GM21515 (cell line): ENCODE results near the gene SMG6.
"Not testable (repeated sequence)": the region's sequence is repeated elsewhere in the genome, so short reads cannot be mapped to it uniquely, and the experiment has no call there.

ENCODE experiments used
- ATAC-seq: cut with Tn5 transposase; IDR thresholded peaks from one replicate; pipeline ENCODE4 v1.9.1; 2021; ENCODE audit not compliant: unreplicated experiment

The SMG6 gene

GRCh38 chr17:2303204-2304188 is at the start of gene SMG6, which contains the start of gene SRR:
Gene SMG6, minus strand, starts transcription at chr17:2303785. Its CDS starts 65 bp downstream, at chr17:2303720.
Gene SRR, plus strand, starts transcription at chr17:2303950. Its CDS starts 11,611 bp downstream, at chr17:2315561.
- ATAC-seq, result peak; percentile 82

DNA sequence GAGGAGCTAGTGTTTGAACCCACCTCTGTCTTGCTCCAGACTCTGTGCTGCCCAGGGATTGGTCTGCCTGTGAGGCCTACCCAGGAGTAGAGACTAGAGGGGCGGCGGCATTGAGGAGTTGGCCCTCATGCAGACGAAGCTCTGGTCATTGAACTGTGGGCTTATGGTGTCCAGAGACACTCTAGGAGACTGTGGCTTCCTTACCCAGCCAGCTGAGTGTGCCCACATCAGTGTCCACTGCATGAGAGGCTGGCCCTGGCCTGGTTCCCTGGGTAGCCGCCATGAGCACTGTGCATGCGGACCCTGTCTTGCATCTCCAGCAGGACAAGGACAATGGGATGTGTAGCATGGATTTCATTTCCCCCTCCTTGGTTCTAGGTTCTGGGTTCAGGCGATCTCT is 47.7 kb upstream of the SMG6 start:
- no peak for ATAC-seq

DNA sequence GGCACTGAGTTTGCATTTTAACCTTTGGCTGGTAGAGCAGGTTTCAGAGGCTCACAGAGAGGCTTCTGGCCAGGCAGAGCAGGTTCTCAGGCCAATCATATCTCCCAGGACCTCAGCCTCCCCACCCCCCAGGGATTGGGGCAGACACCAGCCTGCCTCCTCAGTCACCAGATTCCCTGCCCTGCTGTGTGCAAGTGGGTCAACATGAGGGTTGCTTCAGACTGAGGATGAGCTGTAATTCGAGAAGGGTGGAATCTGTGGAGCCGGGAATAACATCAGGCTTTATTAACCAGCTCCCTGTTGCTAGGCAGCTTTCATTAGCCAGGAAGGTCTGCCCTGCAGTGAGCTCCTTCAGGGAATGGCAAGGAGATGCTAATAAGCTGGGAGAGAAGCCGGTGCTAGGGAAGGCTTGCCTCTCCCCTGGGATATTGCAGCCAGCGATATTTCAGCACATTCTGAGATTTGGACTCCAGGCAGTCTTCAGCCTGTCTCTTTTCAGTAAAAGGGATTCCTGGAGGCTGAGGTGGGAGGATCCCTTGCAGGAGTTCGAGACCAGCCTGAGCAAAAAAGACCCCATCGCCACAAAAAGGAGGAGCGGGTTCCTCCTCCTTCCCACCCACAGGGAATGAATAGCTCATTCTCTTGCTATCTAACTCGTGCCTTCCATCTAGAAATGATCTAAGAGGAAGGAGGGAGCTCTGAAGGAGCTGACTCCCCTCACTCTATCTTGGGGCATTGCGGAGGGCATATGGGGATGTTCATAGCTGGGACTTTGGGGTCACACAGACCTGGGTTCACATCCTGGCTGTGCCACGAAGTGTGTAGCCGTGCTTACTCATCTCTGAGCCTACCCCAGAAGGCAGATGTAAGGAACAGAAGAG is 44.5 kb upstream of the SMG6 start:
- ATAC-seq, result no peak

GRCh38 chr17:2346475-2346874 is 42.9 kb upstream of the SMG6 start:
- no peak for ATAC-seq

DNA sequence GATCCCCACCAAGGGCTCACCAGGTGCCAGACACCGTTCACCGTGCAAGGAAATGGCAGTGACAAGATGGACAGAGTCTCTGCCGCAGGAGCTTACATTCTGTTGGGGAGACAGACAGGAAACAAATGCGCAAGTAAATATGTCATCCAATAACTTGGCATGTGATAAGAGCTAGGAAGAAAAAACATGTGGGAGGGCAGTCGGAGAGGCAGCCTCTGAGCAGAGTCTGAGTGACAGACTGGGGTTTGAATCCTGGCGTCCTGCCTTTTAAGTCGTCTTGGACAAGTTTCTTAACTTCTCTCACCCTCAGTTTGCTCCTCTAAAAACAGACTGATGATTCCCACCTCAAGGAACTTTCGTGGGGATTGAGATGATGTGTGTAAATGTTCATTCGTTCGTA is 40.9 kb upstream of the SMG6 start:
- no peak for ATAC-seq

GRCh38 chr17:2343421-2343820 is 39.8 kb upstream of the SMG6 start:
- no peak for ATAC-seq

DNA sequence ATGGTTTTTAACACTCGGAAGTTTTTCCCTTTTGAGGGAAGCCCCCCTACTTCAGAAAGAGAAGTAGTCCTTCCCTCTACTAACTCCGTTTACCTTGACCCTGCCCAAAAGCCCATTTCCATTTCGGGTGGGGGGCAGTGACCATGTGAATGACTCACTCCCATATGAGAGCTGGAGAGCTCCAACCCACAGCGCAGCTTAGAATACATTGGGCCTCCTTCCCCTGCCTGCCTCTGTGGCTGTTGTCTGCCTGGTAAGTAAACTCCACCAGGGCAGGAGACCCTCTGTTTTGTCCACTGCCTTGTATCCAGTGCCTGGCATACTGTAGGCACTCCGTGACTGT is 34.7 kb upstream of the SMG6 start:
- no peak for ATAC-seq

DNA sequence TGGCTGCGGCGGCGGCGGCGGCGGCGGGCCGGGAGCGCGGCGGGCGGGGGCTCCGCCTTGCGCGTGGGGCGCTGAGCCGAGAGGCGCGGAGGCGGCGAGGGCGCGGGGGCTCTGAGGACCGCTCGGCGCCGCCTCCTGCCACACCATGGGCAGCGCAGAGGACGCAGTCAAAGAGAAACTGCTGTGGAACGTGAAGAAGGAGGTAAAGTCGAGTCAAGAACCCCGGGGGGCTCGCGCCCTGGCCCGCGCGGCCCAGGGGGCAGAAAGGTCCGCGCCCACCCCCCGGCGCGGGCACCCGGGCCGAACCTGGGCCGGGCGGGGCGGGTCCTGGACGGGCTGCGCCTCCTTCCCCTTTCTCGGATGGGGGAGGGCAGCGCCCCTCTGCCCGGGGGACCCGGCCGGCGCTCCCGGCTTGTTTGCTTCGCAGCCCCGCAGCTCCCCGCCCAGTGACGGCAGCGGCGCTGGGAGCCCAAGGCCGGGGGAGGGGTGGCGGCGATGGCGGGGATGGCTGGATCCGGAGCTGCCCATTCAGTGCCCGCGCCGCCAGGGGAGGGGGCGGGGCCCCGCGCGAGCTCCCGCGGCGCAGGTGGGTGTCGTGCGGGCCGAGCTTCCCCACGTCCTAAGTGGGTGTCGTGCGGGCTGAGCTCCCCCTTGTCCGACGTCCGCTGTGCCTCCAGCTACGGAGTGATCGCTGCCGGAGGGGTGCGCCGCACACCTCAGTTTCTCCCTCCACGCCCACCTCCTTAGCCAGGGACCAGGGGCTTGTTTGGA is 34.1 kb upstream of the SMG6 start:
- peak; percentile 3 for ATAC-seq

DNA sequence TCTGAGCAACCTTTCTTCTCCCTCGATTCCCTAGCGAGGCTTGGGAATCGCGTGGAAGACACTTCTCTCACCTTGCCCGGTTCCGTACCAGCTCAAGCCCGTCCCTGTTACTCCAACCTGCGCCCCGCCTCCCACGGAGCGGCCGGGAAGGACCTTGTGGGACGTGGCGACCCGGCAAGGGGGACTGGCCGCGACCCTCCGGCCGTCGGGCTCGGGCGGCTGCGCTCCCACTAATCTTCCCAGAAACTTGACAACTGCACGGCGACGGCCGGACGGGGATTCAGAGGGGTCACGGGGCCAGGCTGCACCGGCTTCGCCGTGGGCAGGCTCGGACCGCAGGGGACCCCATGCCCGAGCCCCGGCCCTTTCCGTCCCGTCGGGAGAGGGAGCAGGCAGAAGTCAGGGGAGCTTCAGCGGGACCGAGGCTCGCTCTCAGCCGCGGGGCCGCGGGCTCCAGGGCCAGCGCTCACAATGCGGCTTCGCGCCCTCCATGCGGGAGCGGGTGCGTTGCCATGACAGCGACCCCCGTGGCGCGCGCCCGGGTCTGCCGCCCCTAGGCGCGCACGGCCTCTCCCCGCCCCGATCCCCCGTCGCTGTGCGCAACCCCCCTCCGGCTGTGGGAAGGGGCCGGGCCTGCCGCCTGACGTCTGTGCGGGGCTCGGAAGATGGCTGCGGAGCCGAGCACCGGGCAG is 33.4 kb upstream of the SMG6 start, which contains the start of gene SGSM2:
TSS of gene SGSM2 (plus strand) at position 650 of the 692 bp plus-strand sequence. CDS start 188 bp downstream, outside the sequence.
- ATAC-seq, result peak; percentile 23

DNA sequence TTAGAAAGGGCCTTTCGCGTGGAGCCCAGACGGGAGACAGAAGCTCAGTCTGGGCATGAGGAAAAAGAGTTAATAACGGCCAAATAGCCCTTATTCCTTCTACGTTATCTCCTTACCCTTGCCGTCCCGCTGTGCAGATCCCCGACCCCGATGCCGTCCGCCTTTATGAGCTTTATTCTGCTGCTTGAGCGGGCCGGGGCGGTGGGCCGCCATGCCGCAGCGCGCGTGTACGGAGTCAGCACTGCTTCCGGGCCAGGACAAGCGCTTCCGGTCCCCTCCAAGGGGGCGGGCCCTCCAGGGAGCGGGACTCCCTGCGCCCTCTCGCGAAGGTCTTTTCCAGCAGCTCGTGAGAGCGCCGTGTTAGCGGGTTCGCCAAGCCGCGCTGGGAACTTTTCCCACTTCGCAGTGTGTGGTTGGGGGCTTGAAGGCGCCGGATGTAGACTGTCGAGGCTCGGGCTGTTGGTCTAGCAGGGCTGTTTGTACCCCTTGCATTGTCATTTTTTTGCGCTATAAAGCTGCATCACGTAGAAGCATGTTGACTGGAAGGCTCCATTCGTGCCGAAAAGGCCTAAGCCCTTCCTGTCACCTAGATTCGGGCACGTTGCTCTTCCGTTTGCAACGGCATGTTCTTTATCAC is 32.7 kb upstream of the SMG6 start, which contains the start of gene TSR1:
TSS of gene TSR1 (minus strand) at position 243 of the 637 bp plus-strand sequence. CDS start at position 213, 30 bp downstream.
- ATAC-seq, result peak; percentile 85

GRCh38 chr17:2335726-2336214 is 32.2 kb upstream of the SMG6 start:
- no peak for ATAC-seq

GRCh38 chr17:2331303-2331702 is 27.7 kb upstream of the SMG6 start:
- no peak for ATAC-seq

DNA sequence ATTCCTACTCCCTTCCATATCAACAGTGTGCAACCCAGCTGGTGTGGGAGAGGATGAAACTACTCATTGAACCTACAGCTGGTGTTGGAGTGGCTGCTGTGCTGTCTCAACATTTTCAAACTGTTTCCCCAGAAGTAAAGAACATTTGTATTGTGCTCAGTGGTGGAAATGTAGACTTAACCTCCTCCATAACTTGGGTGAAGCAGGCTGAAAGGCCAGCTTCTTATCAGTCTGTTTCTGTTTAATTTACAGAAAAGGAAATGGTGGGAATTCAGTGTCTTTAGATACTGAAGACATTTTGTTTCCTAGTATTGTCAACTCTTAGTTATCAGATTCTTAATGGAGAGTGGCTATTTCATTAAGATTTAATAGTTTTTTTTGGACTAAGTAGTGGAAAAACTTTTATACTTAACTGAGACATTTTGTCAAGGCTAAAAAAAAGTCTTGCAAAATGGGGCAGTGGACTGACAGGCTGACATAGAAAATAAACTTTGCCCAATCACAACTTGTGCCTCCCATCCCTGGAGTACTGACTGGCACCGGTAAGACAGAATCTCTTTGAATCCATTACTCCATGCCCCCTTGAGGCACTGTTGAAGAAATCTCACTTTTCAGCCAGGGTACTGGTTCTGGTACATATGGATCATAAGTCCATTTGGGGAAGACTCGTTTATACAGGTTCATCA is 20.2 kb upstream of the SMG6 start:
- no peak for ATAC-seq

DNA sequence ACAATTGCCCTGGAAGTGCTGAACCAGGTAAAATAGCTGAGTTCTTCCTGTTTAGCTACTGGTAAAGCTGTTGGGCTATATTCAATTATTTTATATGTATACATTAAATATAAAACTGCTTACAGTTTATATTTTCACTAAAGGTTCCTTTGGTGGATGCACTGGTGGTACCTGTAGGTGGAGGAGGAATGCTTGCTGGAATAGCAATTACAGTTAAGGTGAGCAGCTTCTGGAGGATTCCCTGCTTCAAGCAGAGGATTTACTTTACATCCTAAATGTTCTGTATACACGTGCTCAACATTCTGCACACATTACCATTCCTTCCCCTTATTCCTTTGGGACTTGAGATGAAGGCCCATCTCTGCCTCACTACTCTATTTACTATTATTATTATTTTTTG is 17.8 kb upstream of the SMG6 start:
- ATAC-seq, result no peak

- no peak for ATAC-seq
Observed at GRCh38 chr17:2319051-2319450, 15.5 kb upstream of the SMG6 start.

DNA sequence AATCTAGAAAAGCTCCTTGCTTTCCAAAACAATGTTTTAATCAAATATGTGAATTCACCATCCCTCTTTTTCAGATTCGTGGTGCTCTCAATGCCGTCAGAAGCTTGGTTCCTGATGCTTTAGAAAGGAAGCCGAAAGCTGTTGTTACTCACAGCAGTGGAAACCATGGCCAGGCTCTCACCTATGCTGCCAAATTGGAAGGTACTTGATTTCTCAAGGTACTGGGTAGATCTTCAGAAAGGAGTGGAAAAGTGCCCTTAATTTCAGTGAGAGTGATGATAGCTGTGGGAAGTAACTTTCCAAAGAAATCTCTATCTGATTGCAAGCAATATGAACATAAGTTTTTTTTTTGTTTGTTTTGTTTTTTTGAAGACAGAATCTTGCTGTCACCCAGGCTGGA is 14.2 kb upstream of the SMG6 start:
- no peak for ATAC-seq

DNA sequence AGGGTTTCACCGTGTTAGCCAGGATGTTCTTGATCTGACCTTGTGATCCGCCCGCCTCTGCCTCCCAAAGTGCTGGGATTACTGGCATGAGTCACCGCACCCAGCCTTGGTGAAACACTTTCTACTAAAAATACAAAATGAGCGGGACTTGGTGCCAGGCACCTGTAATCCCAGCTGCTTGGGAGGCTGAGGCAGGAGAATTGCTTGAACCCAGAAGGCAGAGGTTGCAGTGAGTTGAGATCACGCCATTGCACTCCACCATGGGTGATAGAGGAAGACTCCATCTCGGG is 13.3 kb upstream of the SMG6 start:
- not testable (repeated sequence) for ATAC-seq

DNA sequence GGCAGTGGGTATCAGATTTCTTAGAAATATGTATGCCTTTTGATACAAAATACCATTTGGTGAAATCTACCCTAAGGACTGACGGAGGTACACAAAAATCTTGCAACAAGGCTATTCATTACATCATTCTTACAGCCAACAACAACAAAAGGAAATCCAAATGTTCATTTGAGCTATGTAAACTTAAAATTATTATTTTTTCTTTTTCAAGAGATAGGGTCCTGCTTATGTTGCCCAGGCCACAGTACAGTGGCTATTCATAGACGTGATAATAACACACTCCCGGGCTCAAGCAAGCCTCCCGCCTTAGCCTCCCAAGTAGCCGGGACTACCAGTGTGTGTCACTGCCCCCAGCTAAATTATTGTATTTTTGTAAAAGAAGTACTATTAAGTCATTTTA is 9.2 kb upstream of the SMG6 start:
- ATAC-seq, result no peak
